Mammary microvascular endothelial cell (primary cell): ENCODE results near the gene TSC1. TPM values are rescaled to one million over a fixed set of nuclear protein-coding genes. Genes with fewer than 3 reads are reported as not detected.

Experiments used
- total RNA-seq: library from RNA; depleted of rRNA; stranded (reverse); fragments of >200 nt; gene quantifications from 2 replicates; pipeline ENCODE4 v1.2.3, GENCODE V29; 2015

Gene TSC1
- total RNA-seq: 18.3 and 20.8 TPM in 2 replicates

DNA sequence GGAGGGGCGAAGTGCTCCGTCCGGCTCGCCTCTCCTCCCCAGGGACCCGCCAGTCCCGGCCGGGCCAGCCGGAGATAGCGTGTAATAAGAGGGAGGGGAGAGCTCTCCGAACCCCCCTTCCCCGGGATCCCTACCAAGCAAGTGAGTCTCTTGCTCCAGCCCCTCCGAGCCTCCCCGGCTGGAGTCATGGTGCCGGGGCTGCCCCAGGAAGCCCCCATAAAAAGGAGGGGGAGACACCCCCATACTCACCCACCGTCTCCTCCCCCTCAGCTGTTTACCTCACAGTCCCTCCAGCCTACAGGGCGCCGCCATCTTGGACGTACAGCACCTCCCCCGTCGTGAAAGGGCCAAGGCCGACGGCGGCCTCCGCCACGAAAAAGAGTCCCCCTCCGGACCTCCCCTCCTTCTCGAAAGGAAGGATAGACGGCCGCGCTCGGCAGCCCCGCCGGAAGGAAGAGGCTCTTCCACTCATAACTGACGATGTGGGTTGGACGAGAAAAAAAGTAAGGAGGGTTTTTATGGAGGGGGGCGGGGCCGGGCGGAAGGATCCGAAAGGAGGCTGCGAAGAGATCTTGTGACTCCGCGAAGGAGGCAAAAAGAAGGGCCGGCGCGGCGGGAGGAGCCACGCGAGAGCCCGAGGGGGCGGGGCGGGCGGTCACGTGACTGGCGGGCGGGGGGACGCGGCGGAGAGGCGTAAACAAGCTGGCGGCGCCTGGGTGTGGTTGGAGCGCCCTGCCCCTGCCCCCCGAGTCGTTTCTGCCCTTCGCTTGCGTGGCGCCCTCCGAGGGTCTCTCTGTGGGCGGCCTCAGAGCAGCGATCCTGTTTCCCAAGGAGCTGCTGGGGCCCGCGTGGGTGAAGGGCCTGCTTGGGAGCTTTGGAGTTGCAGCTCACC lies at the start of gene TSC1:
Gene TSC1 (minus strand): TSS at position 323 of the 892 bp plus-strand sequence. CDS start 15,744 bp downstream, outside the sequence.

DNA sequence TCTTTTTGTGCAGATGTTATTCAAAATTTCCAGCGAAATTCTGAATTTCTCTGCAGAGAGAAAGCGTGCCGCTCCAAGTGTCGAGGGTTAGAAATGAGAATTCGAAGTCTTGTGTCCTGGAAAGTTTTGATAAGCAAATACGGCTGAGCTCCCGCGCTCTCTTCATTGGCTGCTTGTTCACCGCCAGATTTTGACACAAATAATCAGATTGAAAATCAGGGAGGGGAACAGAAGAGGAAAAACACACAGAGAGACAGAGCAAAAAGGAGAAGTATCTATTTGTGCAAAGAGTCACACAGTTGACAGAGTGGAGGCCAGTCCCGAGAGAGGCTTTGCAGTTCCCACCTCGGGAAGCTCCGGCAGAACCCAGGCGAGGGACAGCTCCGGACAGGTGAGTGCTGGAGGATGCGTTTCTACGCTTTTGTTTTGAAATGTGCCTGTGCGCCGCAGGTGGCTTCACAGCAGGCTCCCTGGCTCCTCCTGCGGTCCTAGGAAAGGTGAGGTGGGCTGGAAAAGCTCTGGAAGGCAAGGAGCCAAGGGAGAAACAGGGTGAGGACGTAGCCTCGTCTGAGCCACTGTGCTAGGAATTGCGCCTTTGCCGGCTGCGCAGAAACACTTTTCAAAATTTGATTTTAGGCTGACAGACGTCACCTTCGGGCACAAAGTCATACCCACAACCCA lies 34.2 kb upstream of the TSC1 start, which contains the start of gene GFI1B:
Gene GFI1B (plus strand): TSS at position 244 of the 681 bp plus-strand sequence. CDS start 7,985 bp downstream, outside the sequence.

DNA sequence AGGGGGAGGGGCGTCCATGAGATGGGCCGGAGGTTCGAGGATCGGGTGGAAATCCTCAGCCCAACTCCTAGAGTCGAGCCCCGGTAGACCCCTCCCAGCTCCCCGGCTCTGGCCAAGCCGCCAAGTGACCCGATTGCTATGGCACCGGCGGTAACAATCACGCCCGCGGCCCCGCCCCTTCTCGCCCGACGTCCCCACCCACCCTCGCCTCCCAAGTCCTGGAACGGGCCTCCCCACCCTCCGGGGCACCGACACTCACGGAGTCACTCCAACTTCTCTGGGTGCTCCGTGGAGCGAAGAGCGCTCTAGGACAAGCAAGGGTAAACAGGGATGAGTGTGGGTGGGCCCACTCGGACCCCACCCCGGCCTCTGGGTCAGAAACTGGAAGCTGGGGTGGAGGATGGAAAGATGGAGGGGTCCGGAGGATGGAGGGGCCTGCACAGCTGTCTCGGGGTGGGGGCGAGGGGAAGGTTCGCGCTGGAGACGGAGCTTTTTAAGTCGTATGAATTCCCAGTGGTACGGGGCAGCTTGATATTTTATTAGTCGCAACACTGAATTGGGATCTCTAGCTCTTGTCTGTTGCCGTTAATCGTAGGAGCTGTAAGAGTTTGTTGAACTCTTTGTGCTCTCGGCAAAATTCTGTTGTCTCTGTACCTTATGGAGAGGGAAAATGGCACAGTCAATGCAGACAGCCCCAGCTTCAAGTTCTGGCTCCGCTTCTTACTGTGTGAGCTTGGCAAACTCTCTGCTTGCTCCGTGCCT lies 65.5 kb downstream of the TSC1 start, which contains the start of gene SPACA9:
Gene SPACA9 (plus strand): TSS at position 204 of the 762 bp plus-strand sequence. CDS start 5,050 bp downstream, outside the sequence.

DNA sequence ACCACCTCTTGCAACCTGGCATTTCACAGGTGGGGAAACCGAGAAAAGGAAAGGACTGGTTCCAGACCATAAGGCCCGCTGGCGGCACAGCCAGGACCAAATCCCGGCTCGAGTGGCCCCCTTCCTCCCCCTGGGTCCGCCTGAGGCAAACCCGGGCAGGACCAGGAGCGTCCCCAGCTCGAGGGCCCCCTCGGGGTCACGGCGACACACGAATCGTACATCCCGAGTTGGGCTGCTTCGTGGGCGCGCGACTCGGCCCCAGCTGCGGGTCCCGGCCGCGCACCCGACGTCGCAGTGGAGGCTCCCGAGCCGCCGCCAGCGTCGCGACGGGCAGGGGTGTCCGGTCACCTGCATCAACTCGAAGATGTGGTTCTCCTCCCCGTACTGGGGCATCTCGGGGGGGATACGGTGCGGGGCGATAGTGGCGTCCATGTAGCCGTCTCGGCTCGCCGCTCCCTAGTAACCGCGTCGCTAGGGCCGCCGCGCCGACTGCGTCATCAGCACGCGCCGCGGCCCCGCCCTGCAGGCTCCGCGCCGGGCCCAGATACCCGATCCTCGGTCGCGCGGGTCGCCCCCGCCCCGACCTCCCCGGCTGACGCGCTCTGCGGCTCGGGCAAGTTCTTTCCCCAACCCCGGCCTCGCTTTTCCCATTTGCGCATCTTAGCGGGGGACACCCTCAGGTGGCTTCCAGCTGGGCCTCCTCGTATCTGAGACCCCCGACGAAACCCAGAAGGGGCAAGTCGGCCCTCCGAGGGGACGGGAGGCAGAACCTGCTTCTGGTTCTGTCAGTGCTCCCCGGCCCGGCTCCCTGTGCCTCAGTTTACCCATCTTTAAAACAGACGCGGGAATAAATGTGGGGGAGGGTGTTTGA lies 66.4 kb downstream of the TSC1 start, which contains the start of gene AK8:
Gene AK8 (minus strand): TSS at position 461 of the 871 bp plus-strand sequence. CDS start 29 bp downstream, at position 432.

Other genes starting within 250 kb of the TSC1 start
- 0.07 and 0.15 TPM in 2 replicates for gene AK8, start 66.3 kb downstream of the TSC1 start, total RNA-seq
- gene SPACA9, start 65.7 kb downstream of the TSC1 start, total RNA-seq: 1.4 and 1.5 TPM in 2 replicates
- gene GFI1B, start 34.1 kb upstream of the TSC1 start, total RNA-seq: not detected in 2 replicates
- 56.6 and 68.7 TPM in 2 replicates for gene GTF3C5, start 86.4 kb upstream of the TSC1 start, total RNA-seq
- gene CEL, start 117.4 kb upstream of the TSC1 start, total RNA-seq: 0.07 and 0.10 TPM in 2 replicates
- gene RALGDS, start 176.6 kb upstream of the TSC1 start, total RNA-seq: 26.3 and 30.5 TPM in 2 replicates
- gene GBGT1, start 219.3 kb upstream of the TSC1 start, total RNA-seq: 6.0 and 6.4 TPM in 2 replicates